NCI-H2196 (cell line): ENCODE measurements around the gene PRDM10.
"Not testable (repeated sequence)": the region's sequence is repeated elsewhere in the genome, so short reads cannot be mapped to it uniquely, and the experiment has no call there.

Experiments used
- DNase-seq: peaks from one replicate; lab custom pipeline; 2025; ENCODE audit not compliant: unreplicated experiment; lab: John Stamatoyannopoulos, UW

PRDM10 gene

GRCh38 chr11:129905402-129905801 is 97.2 kb downstream of the PRDM10 start:
- no peak for DNase-seq

- no peak for DNase-seq
Observed at GRCh38 chr11:129896062-129896461, 106.6 kb downstream of the PRDM10 start.

DNA sequence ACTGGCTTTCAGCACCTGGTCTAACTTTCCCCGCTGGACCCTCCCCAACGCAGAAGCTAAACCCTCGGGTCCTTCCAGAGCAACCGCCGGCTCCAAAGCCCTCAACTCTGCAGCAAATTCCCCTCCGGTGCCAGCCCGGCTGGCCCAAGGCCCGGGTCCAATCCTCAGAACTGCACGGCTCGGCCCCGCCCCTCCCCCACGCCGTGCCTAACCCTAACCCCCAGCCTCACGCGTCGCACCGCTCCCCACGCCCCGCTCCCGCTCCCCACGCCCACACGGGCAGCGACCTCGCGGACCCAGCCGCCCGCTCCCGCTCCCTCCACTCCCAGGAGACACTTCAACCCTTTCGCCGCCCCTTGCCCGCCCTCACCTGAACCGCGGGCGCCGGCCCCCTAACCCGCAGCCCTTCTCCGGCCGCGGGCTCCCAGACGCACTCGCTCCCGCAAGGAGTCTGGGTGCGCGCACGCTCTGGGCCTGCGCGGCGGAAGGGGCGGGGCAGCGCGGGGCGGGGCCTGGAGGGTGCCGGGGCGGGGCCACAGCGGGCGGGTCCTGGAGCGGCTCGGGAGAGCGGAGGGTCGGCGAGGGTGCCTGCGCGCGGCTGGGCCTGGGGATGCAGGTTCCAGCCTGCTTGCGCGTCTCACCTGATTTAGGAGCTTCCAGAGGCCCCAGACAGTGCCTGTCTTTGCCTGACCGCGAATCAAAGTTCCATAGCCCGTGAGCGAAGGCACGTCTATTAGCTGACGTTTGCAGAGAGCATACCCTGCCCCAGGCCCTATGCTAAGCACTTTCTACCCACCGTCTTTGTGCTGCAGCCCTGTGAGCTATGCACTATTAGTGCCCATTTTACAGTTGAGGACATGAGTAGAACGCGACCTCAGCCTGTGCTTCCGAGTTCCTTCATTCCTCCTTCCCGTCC is 107.3 kb downstream of the PRDM10 start, which contains the start of gene NFRKB:
Gene NFRKB (minus strand): TSS at position 453 of the 916 bp plus-strand sequence. CDS start 2,729 bp downstream, outside the sequence.
- DNase-seq, result peak; percentile 85

- DNase-seq, result no peak
Observed at GRCh38 chr11:129894278-129895125, 108.1 kb downstream of the PRDM10 start.

- DNase-seq, result no peak
Observed at GRCh38 chr11:129888451-129888850, 114.2 kb downstream of the PRDM10 start.

GRCh38 chr11:129885381-129885780 is 117.3 kb downstream of the PRDM10 start:
- no peak for DNase-seq

DNA sequence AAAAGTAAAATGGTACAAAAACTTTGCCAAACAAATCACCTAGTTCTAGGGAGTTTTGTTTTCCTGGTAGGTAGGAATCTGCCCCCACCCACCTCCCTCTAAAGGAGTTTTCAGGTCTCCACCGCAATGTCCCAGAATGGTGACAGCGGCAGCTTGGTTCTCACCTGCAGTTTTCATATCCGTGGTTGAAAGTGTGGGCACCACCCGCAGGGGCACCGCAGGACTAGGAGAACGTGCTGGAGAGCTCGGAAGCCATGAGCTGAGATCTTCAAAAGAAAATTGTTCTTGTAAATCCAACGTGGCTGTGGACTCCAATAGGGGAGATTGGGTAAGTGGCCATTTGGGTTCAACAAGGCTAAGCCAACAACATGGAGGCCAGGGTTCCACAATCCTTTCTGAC is 118.1 kb downstream of the PRDM10 start:
- no peak for DNase-seq

- peak; percentile 44 for DNase-seq
Observed at GRCh38 chr11:129881570-129882170, 121.0 kb downstream of the PRDM10 start.

DNA sequence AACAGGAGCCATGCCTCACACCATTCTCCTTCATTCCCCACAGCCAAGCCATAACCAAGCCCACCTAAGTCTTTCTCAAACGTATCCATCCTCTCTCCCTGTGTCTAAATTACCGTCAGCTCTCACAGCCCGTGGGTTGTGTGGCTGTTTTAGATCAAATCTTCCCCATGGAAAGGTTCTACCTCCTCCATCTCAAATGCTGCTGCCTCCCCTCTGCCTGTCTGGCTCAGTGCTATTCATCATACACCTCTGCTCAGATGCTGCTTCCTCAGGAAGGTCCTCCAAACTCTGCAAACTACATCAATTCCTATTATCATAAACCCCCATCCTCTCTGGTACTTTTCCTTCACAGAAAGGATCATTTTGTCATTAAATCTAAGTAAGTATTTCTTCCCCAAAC is 122.3 kb downstream of the PRDM10 start:
- DNase-seq, result no peak

- no peak for DNase-seq
Observed at GRCh38 chr11:129871914-129872313, 130.7 kb downstream of the PRDM10 start.

DNA sequence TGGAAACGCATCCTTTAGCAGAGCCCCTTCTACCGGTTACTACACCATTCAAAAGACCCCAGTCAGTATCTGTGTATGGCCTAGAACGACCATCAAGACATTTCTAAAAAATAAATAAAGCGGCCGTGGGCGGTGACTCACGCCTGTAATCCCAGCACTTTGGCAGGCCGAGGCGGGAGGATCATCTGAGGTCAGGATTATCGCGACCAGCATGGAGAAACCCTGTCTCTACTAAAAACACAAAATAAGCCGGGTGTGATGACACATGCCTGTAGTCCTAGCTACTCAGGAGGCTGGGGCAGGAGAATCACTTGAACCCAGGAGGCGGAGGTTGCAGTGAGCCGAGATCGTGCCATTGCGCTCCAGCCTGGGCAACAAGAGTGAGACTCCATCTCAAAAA is 134.0 kb downstream of the PRDM10 start:
- not testable (repeated sequence) for DNase-seq

DNA sequence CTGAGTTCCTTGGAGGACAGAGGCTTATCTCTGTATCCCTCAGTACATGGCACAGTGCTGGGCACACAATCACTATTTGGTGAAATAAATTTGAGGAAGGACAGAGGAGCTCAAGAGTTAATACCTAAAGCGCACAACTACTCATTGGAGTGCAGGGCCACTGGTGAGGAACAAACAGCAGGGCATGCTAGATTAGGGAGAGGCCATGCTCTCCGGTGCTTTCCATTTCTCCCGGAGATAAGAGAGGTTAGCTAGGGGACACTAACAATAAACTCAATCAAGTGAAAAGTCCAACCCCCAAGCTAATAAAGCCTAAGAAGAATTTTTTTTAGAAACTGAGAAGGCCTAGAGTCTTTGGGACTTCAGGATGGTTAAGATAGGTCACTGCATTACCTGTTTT is 136.3 kb downstream of the PRDM10 start:
- DNase-seq, result no peak

GRCh38 chr11:129865701-129866100 is 136.9 kb downstream of the PRDM10 start:
- DNase-seq, result no peak

DNA sequence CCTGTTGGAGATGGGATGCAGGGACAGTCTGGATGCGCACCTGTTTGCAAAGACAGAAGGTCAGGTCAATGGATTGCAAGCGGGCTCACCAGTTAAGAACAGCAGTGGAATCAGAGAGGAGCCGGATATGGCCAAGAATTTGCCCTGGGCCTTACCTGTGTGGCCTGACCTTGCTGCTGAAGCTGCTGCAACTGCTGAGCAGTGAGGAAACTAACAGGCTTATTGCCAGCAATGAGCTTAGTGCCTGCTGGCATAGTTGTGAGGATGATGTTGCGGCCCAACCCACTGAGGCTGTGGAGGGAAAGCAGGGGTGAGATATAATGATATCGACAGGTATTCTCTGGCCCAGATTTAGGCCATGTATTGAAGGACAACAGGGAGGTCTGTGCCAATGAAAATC is 137.8 kb downstream of the PRDM10 start:
- DNase-seq, result no peak

DNA sequence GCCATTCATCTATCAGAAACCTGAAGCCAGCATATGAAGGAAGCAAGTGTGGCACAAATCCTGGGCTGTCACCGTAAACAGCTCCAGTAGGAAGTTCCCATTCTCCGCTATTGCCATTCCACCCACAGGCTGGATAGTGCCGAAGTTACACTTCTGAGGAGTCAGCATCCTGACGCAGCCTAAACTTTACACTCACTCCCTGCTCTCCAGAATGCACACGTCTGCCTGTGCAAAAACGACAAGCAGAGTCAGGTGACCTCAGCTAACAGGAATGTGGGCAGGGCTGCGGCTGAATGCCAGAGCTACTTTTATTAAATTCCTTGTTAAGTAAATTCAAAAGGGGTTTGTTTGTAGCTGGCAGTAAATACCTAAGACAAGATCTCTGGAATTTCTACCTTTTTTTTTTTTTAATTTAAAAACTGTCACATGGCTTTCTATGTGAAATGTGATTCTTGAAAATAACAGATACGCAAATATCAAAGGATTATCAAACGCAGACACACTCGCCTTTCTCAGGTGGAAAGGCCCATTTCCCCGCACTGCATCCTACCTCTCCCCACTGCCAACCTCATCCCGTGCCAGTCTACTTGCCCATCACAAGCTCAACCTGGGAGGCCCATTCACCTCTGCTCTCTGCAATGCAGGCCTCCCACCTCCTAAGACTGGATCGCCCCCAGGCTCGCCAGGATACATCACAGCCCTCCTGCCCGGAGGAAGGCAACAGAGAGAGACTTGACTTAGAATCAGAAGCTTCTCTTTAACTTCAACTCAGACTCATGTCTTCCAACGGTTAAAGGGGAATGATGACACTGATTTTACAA is 140.7 kb downstream of the PRDM10 start:
- peak; percentile 24 for DNase-seq

GRCh38 chr11:129856036-129856435 is 146.6 kb downstream of the PRDM10 start:
- no peak for DNase-seq

- DNase-seq, result no peak
Observed at GRCh38 chr11:129855086-129855485, 147.5 kb downstream of the PRDM10 start.

- DNase-seq, result no peak
Observed at GRCh38 chr11:129854232-129854805, 148.3 kb downstream of the PRDM10 start.

DNA sequence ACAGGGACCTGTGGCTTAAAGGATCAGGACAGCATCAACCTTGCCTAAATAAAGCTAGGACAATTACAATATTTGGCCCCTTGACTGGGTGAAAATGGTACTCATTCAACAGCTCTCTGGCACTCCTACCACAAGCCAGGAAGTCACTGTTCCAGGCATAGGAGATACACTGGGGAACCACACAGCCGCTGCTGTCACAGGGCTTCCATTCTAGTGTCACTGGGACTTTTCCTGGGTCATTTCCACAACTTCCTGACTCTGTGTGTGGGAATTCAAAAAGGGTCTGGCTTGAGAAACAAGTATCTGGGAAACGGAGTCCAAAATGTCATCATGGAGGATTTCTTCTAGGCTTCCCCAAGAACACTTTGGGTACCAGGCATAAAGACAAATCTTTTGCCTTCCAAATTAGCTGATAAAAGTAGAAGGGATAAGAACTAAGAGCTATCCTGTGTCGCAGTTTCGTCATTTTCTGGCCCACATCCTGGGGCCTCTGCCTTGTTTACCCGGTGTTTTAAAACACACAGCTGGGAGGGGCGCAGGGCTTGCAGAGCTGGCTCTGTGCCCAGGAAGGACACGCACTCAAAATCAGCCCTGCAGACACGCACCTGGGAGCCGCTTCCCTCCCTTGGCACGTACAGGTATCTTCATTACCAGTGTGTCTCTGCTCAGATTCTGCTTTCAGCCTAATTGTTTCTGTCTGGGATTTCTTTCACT is 149.0 kb downstream of the PRDM10 start:
- peak; percentile 95 for DNase-seq
